Upper lobe of left lung (tissue), 4 donors: ENCODE results near the gene PRXL2B.

Experiments
- CTCF ChIP-seq, 6 experiments: fragments of 450-650 bp in 4 of 6; fragments of 200-600 bp in 2 of 6; sonication (generic) in 2 of 6; IDR thresholded peaks; one replicate each; pipeline ENCODE4 v1.5.1; 2016 to 2019; ENCODE audit warnings: antibody characterized with exemption in 6 of 6
- POLR2A ChIP-seq, 4 donors: fragments of 450-650 bp; IDR thresholded peaks; one replicate each; pipeline ENCODE4 v1.5.1; 2016 to 2017; ENCODE audit warnings: antibody characterized with exemption in 4 of 4, mild to moderate bottlenecking in 2 of 4
- POLR2AphosphoS5 ChIP-seq, 2 donors: sonication (generic); formaldehyde crosslinking; IDR thresholded peaks; one replicate each; pipeline ENCODE4 v1.5.1; 2017; ENCODE audit warnings: antibody characterized with exemption in 2 of 2

GRCh38 chr1:2546515-2547209, 39.9 kb upstream of the PRXL2B start:
- TF ChIP-seq CTCF (IDR thresholded peaks at IDR 0.05) (peak; percentile 15 to 70 (median 45)), POLR2AphosphoS5 (IDR thresholded peaks at IDR 0.05) (peak; percentile 45 to 91), POLR2A (IDR thresholded peaks at IDR 0.05) (peak in 3 of 4 donors; percentile 21 to 55 (median 53))
